Measurements from ENCODE around the gene SAMD14. TPM values are rescaled to one million over a fixed set of nuclear protein-coding genes. Genes with fewer than 3 reads are reported as not detected.

The SAMD14 gene
- total RNA-seq, 1 donor from 2014 or later, result 2.0 TPM

- intact Hi-C loops (cut with micrococcal nuclease), result no loop called here
Measured at GRCh38 chr17:50149091-50149416, 19.1 kb upstream of the SAMD14 start.

- intact Hi-C loops (cut with micrococcal nuclease), result no loop called here
Measured at GRCh38 chr17:50148226-50149090, 18.5 kb upstream of the SAMD14 start.

- intact Hi-C loops (cut with micrococcal nuclease), result no loop called here
Measured at GRCh38 chr17:50147841-50148225, 17.9 kb upstream of the SAMD14 start.

GRCh38 chr17:50146927-50147665, 17.1 kb upstream of the SAMD14 start:
- intact Hi-C loops (cut with micrococcal nuclease), result no loop called here

GRCh38 chr17:50146230-50146926, 16.4 kb upstream of the SAMD14 start:
- intact Hi-C loops (cut with micrococcal nuclease), result no loop called here

GRCh38 chr17:50145532-50146229, 15.7 kb upstream of the SAMD14 start:
- intact Hi-C loops (cut with micrococcal nuclease), result no loop called here

GRCh38 chr17:50144845-50145531, 15.0 kb upstream of the SAMD14 start:
- intact Hi-C loops (cut with micrococcal nuclease), result no loop called here

- intact Hi-C loops (cut with micrococcal nuclease), result no loop called here
Measured at GRCh38 chr17:50144355-50144754, 14.4 kb upstream of the SAMD14 start.

GRCh38 chr17:50143461-50144176, 13.7 kb upstream of the SAMD14 start:
- intact Hi-C loops (cut with micrococcal nuclease), result no loop called here

- intact Hi-C loops (cut with micrococcal nuclease), result no loop called here
Measured at GRCh38 chr17:50141745-50142110, 11.8 kb upstream of the SAMD14 start.

- intact Hi-C loops (cut with micrococcal nuclease), result no loop called here
Measured at GRCh38 chr17:50141026-50141744, 11.2 kb upstream of the SAMD14 start.

GRCh38 chr17:50139950-50140885, 10.3 kb upstream of the SAMD14 start:
- intact Hi-C loops (cut with micrococcal nuclease), result loop anchor here (1.0 kb wide), 6 partner anchors 9 to 157 kb away; partner anchors contain the start of gene PDK2

- intact Hi-C loops (cut with micrococcal nuclease), result no loop called here
Measured at GRCh38 chr17:50139185-50139783, 9.3 kb upstream of the SAMD14 start.

- intact Hi-C loops (cut with micrococcal nuclease), result no loop called here
Measured at GRCh38 chr17:50137042-50137441, 7.1 kb upstream of the SAMD14 start.

GRCh38 chr17:50136096-50136687, 6.2 kb upstream of the SAMD14 start:
- intact Hi-C loops (cut with micrococcal nuclease), result no loop called here

GRCh38 chr17:50135316-50136095, 5.5 kb upstream of the SAMD14 start:
- intact Hi-C loops (cut with micrococcal nuclease), result no loop called here
